Mucosa of descending colon (tissue), 3 donors: ENCODE results near the gene LRP1B. TPM values are rescaled to one million over a fixed set of nuclear protein-coding genes. Genes with fewer than 3 reads are reported as not detected.
A peak's percentile ranks its signal among the peaks of the same experiment; 100 is the strongest.

Source experiments
- ATAC-seq: fragments of 200-7000 bp; cut with Tn5 transposase; one replicate; pipeline ENCODE4 v1.9.1; 2020; ENCODE audit warnings: mild to moderate bottlenecking, moderate library complexity
- DNase-seq, 3 donors: peaks; one replicate each; pipeline ENCODE4 v3.0.0-alpha.2; 2020
- H3K36me3 ChIP-seq: fragments of 200-600 bp; one replicate; pipeline ENCODE4 v1.8.0; 2021; ENCODE audit warnings: low read depth, mild to moderate bottlenecking
- H3K4me1 ChIP-seq: fragments of 200-600 bp; one replicate; pipeline ENCODE4 v1.8.0; 2021; ENCODE audit warnings: low read depth, mild to moderate bottlenecking
- H3K4me3 ChIP-seq: fragments of 200-600 bp; one replicate; pipeline ENCODE4 v1.8.0; 2021; ENCODE audit warnings: mild to moderate bottlenecking
- H3K9me3 ChIP-seq: fragments of 200-600 bp; one replicate; pipeline ENCODE4 v1.8.0; 2021; ENCODE audit warnings: mild to moderate bottlenecking
- intact Hi-C, 2 donors: fragments of 100-400 bp; cut with DNase I in 1 of 2; cut with micrococcal nuclease in 1 of 2; formaldehyde crosslinking; loops; one replicate each; pipeline versions ENCODE4 v1.11.0 to v1.11.1; 2022; cut with DNase I, micrococcal nuclease
- total RNA-seq, 3 donors: library from RNA; stranded (reverse); fragmentation: NEBNext Ultra II Directional in 2 of 3; extraction: Animal tissue kit (Norgen Biotek cat#: 25700) in 2 of 3; gene quantifications; one replicate each; pipeline versions ENCODE4 v1.2.1 to v1.2.4, GENCODE V29; 2021 to 2023
- TF ChIP-seq, protein P1 (sequence below): fragments of 200-600 bp; IDR thresholded peaks from one replicate; pipeline ENCODE4 v1.8.0; 2022; ENCODE audit warnings: antibody characterized with exemption, mild to moderate bottlenecking
- donor health status: DM: no; HTN: no; CAD: no; lungs with moderate emphysema.
- donor health status: DM: no; HTN: no; CAD: no.
- donor health status: DM: no; HTN: yes; CAD: no.

Gene LRP1B
- total RNA-seq, 3 donors from 2014 or later, result 0.12 to 1.6 (median 0.20) TPM

DNA sequence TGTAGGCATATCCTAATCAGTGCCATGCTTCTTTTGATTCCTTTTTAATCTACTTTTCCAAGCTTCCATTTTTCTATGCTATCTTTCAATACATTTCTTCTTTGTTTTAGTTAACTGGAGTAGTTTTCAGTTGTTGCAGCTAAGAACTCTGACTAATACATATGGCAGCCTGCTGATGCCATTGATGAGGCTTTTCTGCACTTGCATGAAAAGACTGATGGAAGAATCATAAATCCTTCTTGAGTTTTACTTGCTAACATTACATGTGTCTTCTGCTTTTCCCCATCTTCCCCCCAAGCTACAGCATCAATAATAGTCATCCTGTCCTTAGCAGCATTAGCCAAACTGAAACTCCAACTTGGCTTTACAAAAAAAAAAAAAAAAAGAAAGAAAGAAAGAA lies 203.3 kb downstream of the LRP1B start:
- TF ChIP-seq, protein P1, sequence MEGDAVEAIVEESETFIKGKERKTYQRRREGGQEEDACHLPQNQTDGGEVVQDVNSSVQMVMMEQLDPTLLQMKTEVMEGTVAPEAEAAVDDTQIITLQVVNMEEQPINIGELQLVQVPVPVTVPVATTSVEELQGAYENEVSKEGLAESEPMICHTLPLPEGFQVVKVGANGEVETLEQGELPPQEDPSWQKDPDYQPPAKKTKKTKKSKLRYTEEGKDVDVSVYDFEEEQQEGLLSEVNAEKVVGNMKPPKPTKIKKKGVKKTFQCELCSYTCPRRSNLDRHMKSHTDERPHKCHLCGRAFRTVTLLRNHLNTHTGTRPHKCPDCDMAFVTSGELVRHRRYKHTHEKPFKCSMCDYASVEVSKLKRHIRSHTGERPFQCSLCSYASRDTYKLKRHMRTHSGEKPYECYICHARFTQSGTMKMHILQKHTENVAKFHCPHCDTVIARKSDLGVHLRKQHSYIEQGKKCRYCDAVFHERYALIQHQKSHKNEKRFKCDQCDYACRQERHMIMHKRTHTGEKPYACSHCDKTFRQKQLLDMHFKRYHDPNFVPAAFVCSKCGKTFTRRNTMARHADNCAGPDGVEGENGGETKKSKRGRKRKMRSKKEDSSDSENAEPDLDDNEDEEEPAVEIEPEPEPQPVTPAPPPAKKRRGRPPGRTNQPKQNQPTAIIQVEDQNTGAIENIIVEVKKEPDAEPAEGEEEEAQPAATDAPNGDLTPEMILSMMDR, result no peak
- Histone ChIP-seq H3K36me3 (no peaks in the 10 kb centered on the region), H3K9me3 (no peaks in the 10 kb centered on the region), H3K4me3 (no peak overlapping the region), H3K4me1 (no peaks in the 10 kb centered on the region)
- DNase-seq (no peak), ATAC-seq (no peak)
- intact Hi-C loops, result no loop called here

DNA sequence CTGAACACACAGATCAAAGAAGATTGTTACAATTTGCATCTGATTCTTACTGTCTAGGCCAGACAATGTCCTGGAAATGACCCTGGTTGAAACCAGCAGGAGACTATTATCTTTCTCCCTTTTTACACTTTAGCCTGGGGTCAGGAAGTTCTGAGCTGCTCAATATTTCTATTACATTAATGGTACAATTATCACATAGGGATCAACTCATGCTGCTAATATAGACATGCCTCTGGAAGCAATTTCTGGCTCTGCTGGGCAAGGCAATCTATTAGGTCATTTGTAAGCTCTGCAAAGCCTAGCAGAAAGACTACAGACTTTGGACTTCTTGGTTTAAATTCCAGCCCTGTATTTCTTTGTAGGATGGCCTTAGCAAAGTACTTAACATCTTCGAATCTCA lies 205.3 kb downstream of the LRP1B start:
- no peaks in the 10 kb centered on the region for H3K36me3 ChIP-seq
- H3K4me1 ChIP-seq, result no peaks in the 10 kb centered on the region
- DNase-seq (no peak), ATAC-seq (no peak)
- H3K9me3 ChIP-seq, result no peaks in the 10 kb centered on the region
- TF ChIP-seq, protein P1, result no peak
- no peak overlapping the region for H3K4me3 ChIP-seq
- intact Hi-C loops, result no loop called here

DNA sequence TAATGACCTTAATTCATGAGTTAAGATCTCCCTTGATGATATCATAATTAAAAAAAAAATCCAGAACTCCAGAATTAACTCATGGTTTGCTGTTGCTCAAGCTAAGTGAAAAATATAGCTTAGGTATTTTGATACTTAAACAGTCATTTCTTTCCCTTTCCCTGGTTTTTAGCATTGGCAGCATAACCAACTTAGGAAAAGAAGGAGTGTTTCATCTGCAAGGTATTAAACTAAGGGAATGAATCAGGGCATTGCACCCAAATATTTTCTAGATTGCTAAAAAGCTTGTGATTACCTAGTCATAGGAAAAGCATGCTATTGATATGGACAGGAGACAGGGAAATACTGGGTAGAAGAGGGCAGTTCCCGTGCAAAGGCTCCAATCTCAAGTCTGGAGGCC lies 207.2 kb downstream of the LRP1B start:
- no peaks in the 10 kb centered on the region for H3K4me1 ChIP-seq
- ATAC-seq (no peak), DNase-seq (no peak)
- H3K9me3 ChIP-seq, result no peaks in the 10 kb centered on the region
- no peaks in the 10 kb centered on the region for H3K36me3 ChIP-seq
- intact Hi-C loops, result no loop called here
- TF ChIP-seq, protein P1, result no peak
- no peak overlapping the region for H3K4me3 ChIP-seq

DNA sequence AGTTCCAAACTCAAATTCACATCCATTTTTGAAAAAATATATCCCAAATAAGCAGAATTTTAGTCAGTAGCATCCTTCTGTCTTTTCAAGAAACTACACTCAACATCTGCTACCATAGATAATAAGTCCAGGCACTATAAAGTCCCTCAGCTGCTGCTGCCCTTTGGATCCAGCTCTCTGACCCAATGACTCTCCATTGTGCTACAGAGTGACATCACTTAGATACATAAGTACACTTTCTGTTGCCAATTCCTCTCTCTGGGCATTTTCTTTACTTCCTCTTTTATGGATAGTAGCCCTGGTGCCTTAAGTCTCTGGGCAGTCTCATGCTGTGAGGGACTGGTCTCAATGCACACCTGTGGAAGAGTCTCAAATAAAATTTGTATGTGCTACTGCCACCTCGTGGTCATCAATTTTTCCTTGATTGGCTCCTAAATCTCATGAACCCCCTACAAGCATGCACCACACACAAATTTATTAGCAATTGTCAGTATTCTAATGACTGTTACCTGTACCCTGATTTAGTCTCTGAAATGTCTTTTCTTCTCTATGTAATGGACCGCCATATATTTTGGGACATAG lies 219.2 kb downstream of the LRP1B start:
- DNase-seq, result peak in 1 of 3 donors; percentile 32
- intact Hi-C loops, result no loop called here
- ATAC-seq, result no peak
- Histone ChIP-seq H3K4me1 (no peaks in the 10 kb centered on the region), H3K4me3 (no peak overlapping the region), H3K36me3 (no peaks in the 10 kb centered on the region), H3K9me3 (no peaks in the 10 kb centered on the region)
- TF ChIP-seq, protein P1, result no peak

DNA sequence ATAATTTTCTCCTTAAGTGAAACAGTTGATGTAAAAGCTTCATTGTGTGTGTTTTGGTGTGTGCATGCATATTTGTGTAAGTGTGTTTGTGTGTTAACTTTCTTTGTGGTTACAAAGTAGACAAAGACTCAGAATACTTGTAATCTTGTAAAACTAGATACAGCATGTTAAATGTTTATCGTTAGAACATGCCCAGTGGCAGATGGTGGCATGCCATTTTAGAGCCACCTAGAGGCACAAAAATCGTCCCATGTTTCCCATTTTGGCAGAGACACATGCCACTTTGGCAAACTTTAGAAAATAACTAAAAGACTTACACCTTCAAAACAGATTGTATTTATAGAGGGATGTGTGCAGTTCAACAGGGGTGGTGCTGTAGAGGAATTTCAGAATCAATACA lies 224.1 kb downstream of the LRP1B start:
- Histone ChIP-seq H3K4me1 (no peaks in the 10 kb centered on the region), H3K4me3 (no peak overlapping the region), H3K36me3 (no peaks in the 10 kb centered on the region), H3K9me3 (no peaks in the 10 kb centered on the region)
- no peak for DNase-seq
- TF ChIP-seq, protein P1, result no peak
- ATAC-seq, result no peak
- intact Hi-C loops, result no loop called here

DNA sequence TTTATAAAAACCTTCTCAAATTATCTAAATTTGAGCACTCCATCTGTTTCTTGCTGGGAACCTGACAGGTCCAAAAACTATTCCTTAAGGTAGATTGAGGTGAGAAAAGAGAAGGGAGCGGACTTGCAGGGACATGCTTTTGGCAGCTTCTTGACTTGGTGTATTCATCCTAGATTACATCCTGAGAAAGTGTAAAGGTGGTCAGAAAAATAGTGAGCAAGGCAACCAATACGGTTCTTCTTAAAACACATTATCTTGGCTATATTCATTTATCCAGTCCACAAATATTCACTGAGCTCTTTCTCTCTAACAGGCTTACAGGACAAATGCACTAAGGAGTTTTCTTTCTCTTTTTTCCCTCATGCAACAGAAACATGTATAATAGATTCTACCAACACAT lies 230.0 kb downstream of the LRP1B start:
- Histone ChIP-seq H3K9me3 (no peaks in the 10 kb centered on the region), H3K36me3 (no peaks in the 10 kb centered on the region), H3K4me3 (no peak overlapping the region), H3K4me1 (no peaks in the 10 kb centered on the region)
- intact Hi-C loops, result no loop called here
- TF ChIP-seq, protein P1, result no peak
- DNase-seq (no peak), ATAC-seq (no peak)
